Smooth muscle cell of the pulmonary artery (primary cell): ENCODE measurements around the gene POLE. TPM values are rescaled to one million over a fixed set of nuclear protein-coding genes. Genes with fewer than 3 reads are reported as not detected.

ENCODE experiments used
- total RNA-seq: library from RNA; depleted of rRNA; stranded (reverse); fragments of >200 nt; gene quantifications from 2 replicates; pipeline ENCODE4 v1.2.3, GENCODE V29; 2014

The POLE gene
- 15.7 and 18.5 TPM in 2 replicates for total RNA-seq

GRCh38 chr12:132687211-132688164 is at the start of gene POLE, which contains the start of gene PXMP2:
Gene POLE, minus strand, starts transcription at chr12:132687342. Its CDS starts 27 bp downstream, at chr12:132687315.
Gene PXMP2, plus strand, starts transcription at chr12:132687587. Its CDS starts 84 bp downstream, at chr12:132687671.

GRCh38 chr12:132710405-132711079 is 23.4 kb upstream of the POLE start, which contains the start of gene PGAM5:
Gene PGAM5, plus strand, starts transcription at chr12:132710842. Its CDS starts 35 bp downstream, at chr12:132710877.

GRCh38 chr12:132618683-132619043 is 68.5 kb downstream of the POLE start, which contains the start of gene P2RX2:
Gene P2RX2, plus strand, starts transcription at chr12:132618776. Its CDS starts 41 bp downstream, at chr12:132618817.

GRCh38 chr12:132610051-132610759 is 76.9 kb downstream of the POLE start, which contains the start of gene LRCOL1:
Gene LRCOL1, minus strand, starts transcription at chr12:132610582. Its CDS starts 4,331 bp downstream, at chr12:132606251.

Other genes starting within 250 kb of the POLE start
- gene FBRSL1, start 197.2 kb downstream of the POLE start, total RNA-seq = 3.1 and 7.1 TPM in 2 replicates
- gene LRCOL1, start 76.8 kb downstream of the POLE start, total RNA-seq = not detected in 2 replicates
- gene P2RX2, start 68.6 kb downstream of the POLE start, total RNA-seq = not detected in 2 replicates
- gene PXMP2, start 245 bp upstream of the POLE start, total RNA-seq = 8.1 and 8.9 TPM in 2 replicates
- gene PGAM5, start 23.5 kb upstream of the POLE start, total RNA-seq = 24.4 and 38.9 TPM in 2 replicates
- gene ANKLE2, start 74.5 kb upstream of the POLE start, total RNA-seq = 52.3 and 73.0 TPM in 2 replicates
- 210 and 265 TPM in 2 replicates for gene GOLGA3, start 141.5 kb upstream of the POLE start, total RNA-seq
- 32.5 and 49.0 TPM in 2 replicates for gene CHFR, start 200.3 kb upstream of the POLE start, total RNA-seq